GM12874 (cell line): ENCODE results near the gene NKX2-2.
A peak's percentile ranks its signal among the peaks of the same experiment; 100 is the strongest.

Source experiments
- TF ChIP-seq, protein P1 (sequence below): IDR thresholded peaks from 2 replicates; pipeline ENCODE4 v1.5.1; 2011; ENCODE audit warnings: low read depth, mild to moderate bottlenecking, control low read depth, low read length, moderate library complexity; ENCODE audit not compliant: insufficient read depth

NKX2-2 gene

GRCh38 chr20:21505161-21505809 is 8.6 kb downstream of the NKX2-2 start:
- TF ChIP-seq, protein P1, sequence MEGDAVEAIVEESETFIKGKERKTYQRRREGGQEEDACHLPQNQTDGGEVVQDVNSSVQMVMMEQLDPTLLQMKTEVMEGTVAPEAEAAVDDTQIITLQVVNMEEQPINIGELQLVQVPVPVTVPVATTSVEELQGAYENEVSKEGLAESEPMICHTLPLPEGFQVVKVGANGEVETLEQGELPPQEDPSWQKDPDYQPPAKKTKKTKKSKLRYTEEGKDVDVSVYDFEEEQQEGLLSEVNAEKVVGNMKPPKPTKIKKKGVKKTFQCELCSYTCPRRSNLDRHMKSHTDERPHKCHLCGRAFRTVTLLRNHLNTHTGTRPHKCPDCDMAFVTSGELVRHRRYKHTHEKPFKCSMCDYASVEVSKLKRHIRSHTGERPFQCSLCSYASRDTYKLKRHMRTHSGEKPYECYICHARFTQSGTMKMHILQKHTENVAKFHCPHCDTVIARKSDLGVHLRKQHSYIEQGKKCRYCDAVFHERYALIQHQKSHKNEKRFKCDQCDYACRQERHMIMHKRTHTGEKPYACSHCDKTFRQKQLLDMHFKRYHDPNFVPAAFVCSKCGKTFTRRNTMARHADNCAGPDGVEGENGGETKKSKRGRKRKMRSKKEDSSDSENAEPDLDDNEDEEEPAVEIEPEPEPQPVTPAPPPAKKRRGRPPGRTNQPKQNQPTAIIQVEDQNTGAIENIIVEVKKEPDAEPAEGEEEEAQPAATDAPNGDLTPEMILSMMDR: peak; percentile 97

GRCh38 chr20:21504323-21504722 is 9.5 kb downstream of the NKX2-2 start:
- TF ChIP-seq, protein P1: no peak

GRCh38 chr20:21503345-21503744 is 10.5 kb downstream of the NKX2-2 start:
- TF ChIP-seq, protein P1: no peak

DNA sequence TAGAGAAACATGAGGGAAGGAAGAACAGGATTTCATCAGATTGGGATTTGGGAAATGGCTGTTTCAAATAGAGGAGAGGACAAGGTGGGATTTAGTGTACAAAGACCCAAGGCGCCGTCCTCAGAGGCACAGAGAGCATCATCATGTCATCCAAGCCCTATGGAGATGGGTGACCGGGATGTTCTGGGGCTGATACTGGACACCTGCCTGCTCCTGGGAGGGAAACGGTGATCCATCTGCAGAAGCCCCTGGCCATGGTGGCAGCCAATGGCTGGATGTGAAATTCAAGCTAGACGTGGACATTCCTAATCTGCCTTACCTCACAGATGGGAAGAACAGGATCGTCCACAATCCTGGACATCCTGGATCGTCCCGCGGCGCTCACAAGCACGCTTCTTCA is 12.7 kb downstream of the NKX2-2 start:
- TF ChIP-seq, protein P1: no peak

DNA sequence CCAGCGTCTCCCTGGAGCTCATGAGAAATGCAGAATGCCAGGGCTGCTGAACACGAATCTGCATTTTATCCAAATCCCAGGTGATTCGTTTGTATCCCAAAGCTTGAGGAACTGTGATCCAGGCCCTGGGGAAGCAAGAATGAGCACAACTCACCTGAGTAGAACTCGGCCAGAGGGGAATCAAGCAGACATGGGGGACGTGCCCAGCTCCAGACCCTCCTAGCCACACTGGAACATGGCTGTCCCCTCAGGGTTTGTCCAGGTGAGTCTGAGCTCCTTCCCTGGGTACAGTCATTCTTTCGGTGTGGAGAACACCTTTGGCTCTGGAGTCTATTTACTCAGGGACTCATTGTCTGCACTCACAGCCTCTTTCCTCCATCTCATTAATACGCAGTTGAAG is 13.3 kb downstream of the NKX2-2 start:
- TF ChIP-seq, protein P1: no peak

GRCh38 chr20:21499641-21500040 is 14.2 kb downstream of the NKX2-2 start:
- TF ChIP-seq, protein P1: no peak

GRCh38 chr20:21498635-21499034 is 15.2 kb downstream of the NKX2-2 start:
- TF ChIP-seq, protein P1: no peak

DNA sequence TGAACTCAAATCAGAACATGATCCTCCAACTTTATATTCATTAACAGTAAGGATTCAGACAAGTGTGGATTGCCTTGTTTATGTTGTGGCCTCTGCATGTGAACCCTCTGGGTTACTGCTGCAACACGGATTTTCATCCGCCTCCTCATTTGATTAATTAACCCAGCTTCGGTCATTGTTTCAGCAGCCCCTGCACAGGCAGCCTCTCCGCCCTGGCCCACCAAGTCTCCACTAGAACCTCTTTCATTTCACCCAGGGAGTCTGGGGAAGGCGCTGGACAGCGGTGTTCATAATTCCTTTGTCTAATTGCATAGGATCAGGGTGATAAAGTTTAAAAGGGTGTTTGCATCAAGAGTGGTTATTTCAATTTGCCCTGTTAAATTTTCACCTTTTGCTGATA is 15.7 kb downstream of the NKX2-2 start:
- TF ChIP-seq, protein P1: no peak
